OCI-LY7 (cell line): Measurements from ENCODE around the gene REC8. TPM values are rescaled to one million over a fixed set of nuclear protein-coding genes. Genes with fewer than 3 reads are reported as not detected.
A peak's percentile ranks its signal among the peaks of the same experiment; 100 is the strongest.

Source experiments
- BruUV-seq: library from RNA; stranded (reverse); fragments of 400-500 nt; replicated peaks from 2 replicates; lab custom pipeline; 2021; lab: Mats Ljungman, UMichigan
- CTCF ChIA-PET: fragments of 300-600 bp; sonication (Branson Sonifier 250); formaldehyde crosslinking; loops from one replicate; lab custom pipeline; 2022; ENCODE audit warnings: antibody characterized with exemption; ENCODE audit not compliant: unreplicated experiment; lab: Charles Lee
- POLR2A ChIA-PET: fragments of 300-600 bp; sonication (Branson Sonifier 250); formaldehyde crosslinking; loops from one replicate; lab custom pipeline; 2022; ENCODE audit warnings: antibody characterized with exemption; lab: Charles Lee
- DNase-seq: peaks from one replicate; pipeline ENCODE4 v3.0.0-alpha.2; 2015; ENCODE audit warnings: low spot score
- H2AFZ ChIP-seq: fragments of 200-600 bp; sonication (generic), shearing (Covaris generic); 2 replicates; pipeline ENCODE4 v1.6.1; 2014; ENCODE audit warnings: mild to moderate bottlenecking, antibody characterized with exemption, low read length, moderate library complexity
- H3K27ac ChIP-seq: fragments of 200-600 bp; sonication (generic); 2 replicates; pipeline ENCODE4 v1.5.1; 2014; ENCODE audit warnings: mixed run types, low read depth, mild to moderate bottlenecking, moderate library complexity, low read length, inconsistent platforms; ENCODE audit not compliant: poor library complexity, severe bottlenecking
- H3K36me3 ChIP-seq: fragments of 200-600 bp; sonication (generic); 2 replicates; pipeline ENCODE4 v1.6.1; 2014; ENCODE audit warnings: mild to moderate bottlenecking, antibody characterized with exemption, low read length, moderate library complexity, mixed read lengths; ENCODE audit not compliant: insufficient read depth
- H3K4me1 ChIP-seq: fragments of 200-600 bp; sonication (generic); 2 replicates; pipeline ENCODE4 v1.5.1; 2014; ENCODE audit warnings: mild to moderate bottlenecking, low read length; ENCODE audit not compliant: insufficient read depth, poor library complexity, severe bottlenecking
- H3K4me2 ChIP-seq: fragments of 200-600 bp; sonication (generic); 2 replicates; pipeline ENCODE4 v1.6.1; 2014; ENCODE audit warnings: mild to moderate bottlenecking, low read length
- H3K4me3 ChIP-seq: fragments of 200-600 bp; sonication (generic); 2 replicates; pipeline ENCODE4 v1.5.1; 2014; ENCODE audit warnings: mild to moderate bottlenecking, low read depth, low read length; ENCODE audit not compliant: poor library complexity, severe bottlenecking
- H3K79me2 ChIP-seq: fragments of 200-600 bp; sonication (generic); 2 replicates; pipeline ENCODE4 v1.6.1; 2016; ENCODE audit warnings: low read depth, mild to moderate bottlenecking, low read length, moderate library complexity, mixed read lengths; ENCODE audit not compliant: insufficient read depth
- H3K9me2 ChIP-seq: fragments of 200-600 bp; sonication (generic); 2 replicates; pipeline ENCODE4 v1.6.1; 2016; ENCODE audit warnings: mild to moderate bottlenecking, low read length, mixed read lengths; ENCODE audit not compliant: insufficient read depth
- H3K9me3 ChIP-seq: fragments of 200-600 bp; sonication (generic); 2 replicates; pipeline ENCODE4 v1.6.1; 2014; ENCODE audit warnings: mild to moderate bottlenecking, mixed run types, low read length, mixed read lengths
- H4K20me1 ChIP-seq: fragments of 200-600 bp; sonication (generic); 2 replicates; pipeline ENCODE4 v1.6.1; 2014; ENCODE audit warnings: mild to moderate bottlenecking, antibody characterized with exemption, low read length, moderate library complexity, mixed read lengths; ENCODE audit not compliant: insufficient read depth
- CTCF ChIP-seq: fragments of 200-600 bp; sonication (generic); conservative IDR thresholded peaks from 2 replicates; pipeline ENCODE4 v1.5.1; 2014; ENCODE audit warnings: mild to moderate bottlenecking, antibody characterized with exemption, low read length, moderate library complexity, mixed read lengths
- EZH2phosphoT487 ChIP-seq: fragments of 200-600 bp; sonication (generic); IDR thresholded peaks from 2 replicates; pipeline ENCODE4 v1.6.1; 2018; ENCODE audit warnings: low read depth, borderline replicate concordance, mild to moderate bottlenecking, mixed run types, antibody characterized with exemption, low read length, moderate library complexity, mixed read lengths
- intact Hi-C: fragments of 100-400 bp; cut with micrococcal nuclease; formaldehyde crosslinking; loops from one replicate; pipeline ENCODE4 v1.10.0; 2022; ENCODE audit not compliant: unreplicated experiment
- total RNA-seq, 2 experiments: library from RNA; depleted of rRNA in 1 of 2; stranded (reverse); fragments of >200 nt in 1 of 2; shearing (Covaris generic) in 1 of 2; gene quantifications; 2 replicates each; pipeline ENCODE4 v1.2.3, GENCODE V29; 2014 to 2022

REC8 gene
- total RNA-seq, 2 experiments from 2014 or later, result 9.8 to 14.2 TPM

- TF ChIP-seq EZH2phosphoT487 (no peak), CTCF (no peak)
- H3K9me3 ChIP-seq, result no peaks in the 10 kb centered on the region
- BruUV-seq, result no TSS peak
- peaks cover 14% of the 10 kb centered on the region for H3K4me1 ChIP-seq
- no peak overlapping the region for H3K27ac ChIP-seq
- peaks cover 15% of the 10 kb centered on the region; the same call in 1 of the 2 replicates for H3K36me3 ChIP-seq
- H2AFZ ChIP-seq, result no peak overlapping the region
- no peak overlapping the region for H3K4me2 ChIP-seq
- intact Hi-C loops, result no loop called here
- POLR2A ChIA-PET, result interaction anchor here (0.7 to 1.8 kb wide), 7 partner anchors 8 to 920 kb away, joined by 3 to 10 read pairs (median 3); partner anchors contain the start of genes DCAF11, NRL and PSME1
- DNase-seq, result no peak
- CTCF ChIA-PET, result no interaction called here
- no peaks in the 10 kb centered on the region for H3K9me2 ChIP-seq
- H3K4me3 ChIP-seq, result no peak overlapping the region
- no peaks in the 10 kb centered on the region for H4K20me1 ChIP-seq
- H3K79me2 ChIP-seq, result no peaks in the 10 kb centered on the region
These were observed 44.9 kb upstream of the REC8 start for GRCh38 chr14:24126939-24127338.

- no peak overlapping the region for H3K27ac ChIP-seq
- H3K4me2 ChIP-seq, result 0 out of 2 replicates have a peak overlapping the region, but pooled peaks have one; percentile 2
- no TSS peak for BruUV-seq
- no peak for DNase-seq
- no peak overlapping the region for H2AFZ ChIP-seq
- H3K4me1 ChIP-seq, result peaks cover 20% of the 10 kb centered on the region
- H3K79me2 ChIP-seq, result no peaks in the 10 kb centered on the region
- no peaks in the 10 kb centered on the region for H3K9me2 ChIP-seq
- ChIA-PET CTCF (no interaction called here), POLR2A (interaction anchor here (0.9 to 1.7 kb wide), 3 partner anchors 9 to 12 kb away, joined by 3 to 10 read pairs (median 3); partner anchors contain the start of genes DCAF11, NRL and PSME1)
- no peaks in the 10 kb centered on the region for H3K9me3 ChIP-seq
- peaks cover 13% of the 10 kb centered on the region; the same call in 1 of the 2 replicates for H3K36me3 ChIP-seq
- H3K4me3 ChIP-seq, result no peak overlapping the region
- no peaks in the 10 kb centered on the region for H4K20me1 ChIP-seq
- no peak for TF ChIP-seq CTCF
- TF ChIP-seq EZH2phosphoT487, result no peak
- intact Hi-C loops, result no loop called here
These were observed 44.2 kb upstream of the REC8 start for GRCh38 chr14:24127673-24128072.

- no peak overlapping the region for H3K4me3 ChIP-seq
- no peak for DNase-seq
- ChIA-PET CTCF (interaction anchor here (0.6 kb wide), 1 partner anchor 8 kb away, joined by 3 read pairs; no protein-coding TSS in a partner anchor), POLR2A (interaction anchor here (0.8 to 1.4 kb wide), 4 partner anchors 14 to 34 kb away, joined by 3 to 4 read pairs (median 3); partner anchors contain the start of gene DCAF11)
- no peak overlapping the region for H3K27ac ChIP-seq
- TF ChIP-seq EZH2phosphoT487 (no peak), CTCF (no peak)
- intact Hi-C loops, result no loop called here
- no peaks in the 10 kb centered on the region for H3K9me3 ChIP-seq
- H2AFZ ChIP-seq, result no peak overlapping the region
- no TSS peak for BruUV-seq
- no peak overlapping the region for H3K4me2 ChIP-seq
- H3K79me2 ChIP-seq, result no peaks in the 10 kb centered on the region
- H3K36me3 ChIP-seq, result no peaks in the 10 kb centered on the region
- peaks cover 20% of the 10 kb centered on the region for H3K4me1 ChIP-seq
- H3K9me2 ChIP-seq, result no peaks in the 10 kb centered on the region
- no peaks in the 10 kb centered on the region for H4K20me1 ChIP-seq
These were observed 42.4 kb upstream of the REC8 start for GRCh38 chr14:24129410-24129998.
